Astrocyte (in vitro differentiated cells and primary cell): ENCODE measurements around the gene SLC17A1. TPM values are rescaled to one million over a fixed set of nuclear protein-coding genes. Genes with fewer than 3 reads are reported as not detected.

ENCODE experiments used
- DNase-seq: peaks from one replicate; pipeline ENCODE4 v3.0.0-alpha.2; 2010; ENCODE audit warnings: low read depth
- FAIRE-seq: peaks from 2 replicates; lab custom pipeline; 2011; peaks lifted over from hg19 to GRCh38; lab: Jason Lieb, UNC
- H2AFZ ChIP-seq: 2 replicates; pipeline ENCODE4 v1.6.0; 2012; ENCODE audit warnings: low read depth, low read length, inconsistent platforms
- H3K27ac ChIP-seq: 2 replicates; pipeline ENCODE4 v1.5.1; 2011; ENCODE audit warnings: low read depth, low read length, inconsistent platforms
- H3K27me3 ChIP-seq: 2 replicates; pipeline ENCODE4 v1.6.0; 2011; ENCODE audit warnings: low read length, inconsistent platforms; ENCODE audit not compliant: insufficient read depth
- H3K36me3 ChIP-seq: 2 replicates; pipeline ENCODE4 v1.5.1; 2011; ENCODE audit warnings: low read length, inconsistent platforms; ENCODE audit not compliant: insufficient read depth
- H3K4me1 ChIP-seq: 2 replicates; pipeline ENCODE4 v1.5.1; 2011; ENCODE audit warnings: low read length, inconsistent platforms; ENCODE audit not compliant: insufficient read depth
- H3K4me2 ChIP-seq: 2 replicates; pipeline ENCODE4 v1.6.0; 2012; ENCODE audit warnings: low read length, inconsistent platforms
- H3K4me3 ChIP-seq: 2 replicates; pipeline ENCODE4 v1.5.1; 2011; ENCODE audit warnings: low read depth, mild to moderate bottlenecking, low read length, inconsistent platforms; ENCODE audit not compliant: insufficient read depth
- H3K79me2 ChIP-seq: 2 replicates; pipeline ENCODE4 v1.6.0; 2012; ENCODE audit warnings: mild to moderate bottlenecking, low read length, inconsistent platforms; ENCODE audit not compliant: insufficient read depth
- H3K9ac ChIP-seq: 2 replicates; pipeline ENCODE4 v1.6.0; 2012; ENCODE audit warnings: mild to moderate bottlenecking, low read length, inconsistent platforms
- H3K9me3 ChIP-seq: 2 replicates; pipeline ENCODE4 v1.5.1; 2012; ENCODE audit warnings: low read depth, mild to moderate bottlenecking, low read length, inconsistent platforms; ENCODE audit not compliant: insufficient read depth
- H4K20me1 ChIP-seq: 2 replicates; pipeline ENCODE4 v1.6.0; 2012; ENCODE audit warnings: low read length, inconsistent platforms; ENCODE audit not compliant: insufficient read depth
- H3K27ac Mint-ChIP-seq: one replicate; pipeline ENCODE4 v1.8.0; 2021; ENCODE audit warnings: mild to moderate bottlenecking, mixed read lengths; ENCODE audit not compliant: unreplicated experiment
- H3K27me3 Mint-ChIP-seq: one replicate; pipeline ENCODE4 v1.8.0; 2021; ENCODE audit warnings: low read depth, mixed read lengths; ENCODE audit not compliant: unreplicated experiment
- H3K36me3 Mint-ChIP-seq: one replicate; pipeline ENCODE4 v1.8.0; 2021; ENCODE audit warnings: low read depth, mixed read lengths; ENCODE audit not compliant: unreplicated experiment
- H3K4me1 Mint-ChIP-seq: one replicate; pipeline ENCODE4 v1.8.0; 2021; ENCODE audit warnings: low read depth, mixed read lengths; ENCODE audit not compliant: unreplicated experiment
- H3K4me3 Mint-ChIP-seq: one replicate; pipeline ENCODE4 v1.8.0; 2021; ENCODE audit warnings: mild to moderate bottlenecking, moderate library complexity, mixed read lengths; ENCODE audit not compliant: unreplicated experiment
- H3K9me3 Mint-ChIP-seq: one replicate; pipeline ENCODE4 v1.8.0; 2021; ENCODE audit warnings: mild to moderate bottlenecking, mixed read lengths; ENCODE audit not compliant: unreplicated experiment
- EZH2 ChIP-seq: IDR thresholded peaks from 2 replicates; pipeline ENCODE4 v1.6.1; 2012; ENCODE audit warnings: mild to moderate bottlenecking, low read length, inconsistent platforms; ENCODE audit not compliant: insufficient read depth
- total RNA-seq: library from RNA; stranded (reverse); gene quantifications from 2 replicates; pipeline ENCODE4 v1.2.1, GENCODE V29; 2021
- TF ChIP-seq, protein P1 (sequence below): IDR thresholded peaks from 2 replicates; pipeline ENCODE4 v1.5.1; 2011; ENCODE audit warnings: low read depth, mild to moderate bottlenecking, inconsistent platforms, low read length, moderate library complexity; ENCODE audit not compliant: insufficient read depth

Gene SLC17A1
- total RNA-seq, 1 donor from 2014 or later = not detected

DNA sequence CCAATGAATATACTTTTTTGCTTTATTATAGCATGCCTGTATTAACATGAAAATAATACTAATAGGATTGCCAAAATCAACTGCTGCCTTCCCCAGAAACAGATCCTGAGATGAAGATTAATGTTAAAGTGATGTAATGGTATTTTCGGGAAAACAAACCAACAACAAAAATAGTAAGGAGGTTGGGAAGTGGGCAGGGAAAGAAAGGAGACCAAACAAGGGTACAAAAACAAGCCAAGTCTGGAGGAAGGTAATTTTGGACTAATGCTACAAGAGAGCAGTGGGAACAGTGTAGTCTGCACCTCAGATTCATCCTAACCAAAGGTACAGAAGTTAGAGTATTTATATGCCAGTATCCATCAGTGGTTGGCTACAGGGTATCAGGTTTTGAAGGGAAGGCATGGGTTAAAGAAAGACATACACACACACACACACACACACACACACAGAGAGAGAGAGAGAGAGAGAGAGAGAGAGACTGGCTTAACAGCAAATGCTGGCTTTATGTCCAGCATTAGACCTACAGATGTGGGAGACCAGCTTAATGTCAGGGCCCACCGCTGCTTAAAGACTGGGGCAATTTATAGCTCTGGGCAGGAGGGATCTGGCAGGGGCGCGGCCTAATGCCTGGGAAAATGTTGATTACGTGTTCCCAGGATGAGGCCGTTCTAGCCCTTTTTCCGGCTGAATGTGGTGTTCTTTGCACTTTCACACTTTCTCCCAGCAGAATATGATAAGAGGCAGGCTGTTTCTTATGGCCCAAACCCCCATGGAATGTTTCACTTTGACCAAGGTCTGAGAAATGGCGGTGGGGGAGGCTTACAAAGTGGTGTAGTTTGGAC lies 3.8 kb upstream of the SLC17A1 start:
- H3K4me2 ChIP-seq = no peak overlapping the region
- H3K9ac ChIP-seq = no peak overlapping the region
- peak overlapping the region; percentile 13 for H3K4me3 Mint-ChIP-seq
- H3K79me2 ChIP-seq = no peaks in the 10 kb centered on the region
- H3K36me3 Mint-ChIP-seq = no peaks in the 10 kb centered on the region
- DNase-seq = no peak
- no peak overlapping the region for H3K27ac Mint-ChIP-seq
- H3K4me1 ChIP-seq = no peaks in the 10 kb centered on the region
- no peaks in the 10 kb centered on the region for H4K20me1 ChIP-seq
- no peaks in the 10 kb centered on the region for H3K4me1 Mint-ChIP-seq
- H3K9me3 ChIP-seq = no peaks in the 10 kb centered on the region
- no peak for TF ChIP-seq EZH2
- TF ChIP-seq, protein P1, sequence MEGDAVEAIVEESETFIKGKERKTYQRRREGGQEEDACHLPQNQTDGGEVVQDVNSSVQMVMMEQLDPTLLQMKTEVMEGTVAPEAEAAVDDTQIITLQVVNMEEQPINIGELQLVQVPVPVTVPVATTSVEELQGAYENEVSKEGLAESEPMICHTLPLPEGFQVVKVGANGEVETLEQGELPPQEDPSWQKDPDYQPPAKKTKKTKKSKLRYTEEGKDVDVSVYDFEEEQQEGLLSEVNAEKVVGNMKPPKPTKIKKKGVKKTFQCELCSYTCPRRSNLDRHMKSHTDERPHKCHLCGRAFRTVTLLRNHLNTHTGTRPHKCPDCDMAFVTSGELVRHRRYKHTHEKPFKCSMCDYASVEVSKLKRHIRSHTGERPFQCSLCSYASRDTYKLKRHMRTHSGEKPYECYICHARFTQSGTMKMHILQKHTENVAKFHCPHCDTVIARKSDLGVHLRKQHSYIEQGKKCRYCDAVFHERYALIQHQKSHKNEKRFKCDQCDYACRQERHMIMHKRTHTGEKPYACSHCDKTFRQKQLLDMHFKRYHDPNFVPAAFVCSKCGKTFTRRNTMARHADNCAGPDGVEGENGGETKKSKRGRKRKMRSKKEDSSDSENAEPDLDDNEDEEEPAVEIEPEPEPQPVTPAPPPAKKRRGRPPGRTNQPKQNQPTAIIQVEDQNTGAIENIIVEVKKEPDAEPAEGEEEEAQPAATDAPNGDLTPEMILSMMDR = no peak
- no peak overlapping the region for H3K27ac ChIP-seq
- H3K9me3 Mint-ChIP-seq = no peaks in the 10 kb centered on the region
- H3K36me3 ChIP-seq = no peaks in the 10 kb centered on the region
- no peak overlapping the region for H3K4me3 ChIP-seq
- no peak for FAIRE-seq
- H3K27me3 Mint-ChIP-seq = peaks cover 2% of the 10 kb centered on the region
- no peaks in the 10 kb centered on the region for H3K27me3 ChIP-seq
- no peak overlapping the region for H2AFZ ChIP-seq

DNA sequence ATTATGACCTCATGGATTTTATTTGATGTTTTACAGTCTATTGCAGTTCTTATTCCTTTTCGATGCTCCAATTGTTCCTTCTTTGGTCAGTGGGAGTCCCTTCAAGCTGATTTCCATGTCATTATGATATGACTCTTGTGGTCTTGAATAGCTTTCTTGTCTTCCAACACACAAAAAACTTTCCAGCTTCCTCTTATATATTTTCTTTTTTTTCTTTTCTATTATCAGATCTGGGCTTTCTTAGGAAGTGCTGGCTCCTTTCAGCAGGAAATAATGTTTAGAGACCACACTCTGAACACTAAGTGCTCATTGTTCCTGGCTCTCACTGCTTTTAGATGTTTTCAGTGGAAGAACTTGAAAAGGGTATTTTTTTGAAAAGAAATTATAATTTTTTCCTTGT lies 3.1 kb upstream of the SLC17A1 start:
- Mint-ChIP-seq H3K4me3 (no peak overlapping the region), H3K27ac (no peak overlapping the region), H3K27me3 (peaks cover 2% of the 10 kb centered on the region), H3K36me3 (no peaks in the 10 kb centered on the region), H3K4me1 (no peaks in the 10 kb centered on the region), H3K9me3 (no peaks in the 10 kb centered on the region)
- no peak for TF ChIP-seq EZH2
- TF ChIP-seq, protein P1 = no peak
- H3K27me3 ChIP-seq = no peaks in the 10 kb centered on the region
- H4K20me1 ChIP-seq = no peaks in the 10 kb centered on the region
- H3K79me2 ChIP-seq = no peaks in the 10 kb centered on the region
- no peak overlapping the region for H3K9ac ChIP-seq
- H3K36me3 ChIP-seq = no peaks in the 10 kb centered on the region
- DNase-seq (no peak), FAIRE-seq (no peak)
- no peak overlapping the region for H3K4me3 ChIP-seq
- H3K4me1 ChIP-seq = no peaks in the 10 kb centered on the region
- H3K9me3 ChIP-seq = no peaks in the 10 kb centered on the region
- H3K27ac ChIP-seq = no peak overlapping the region
- H2AFZ ChIP-seq = no peak overlapping the region
- H3K4me2 ChIP-seq = no peak overlapping the region

DNA sequence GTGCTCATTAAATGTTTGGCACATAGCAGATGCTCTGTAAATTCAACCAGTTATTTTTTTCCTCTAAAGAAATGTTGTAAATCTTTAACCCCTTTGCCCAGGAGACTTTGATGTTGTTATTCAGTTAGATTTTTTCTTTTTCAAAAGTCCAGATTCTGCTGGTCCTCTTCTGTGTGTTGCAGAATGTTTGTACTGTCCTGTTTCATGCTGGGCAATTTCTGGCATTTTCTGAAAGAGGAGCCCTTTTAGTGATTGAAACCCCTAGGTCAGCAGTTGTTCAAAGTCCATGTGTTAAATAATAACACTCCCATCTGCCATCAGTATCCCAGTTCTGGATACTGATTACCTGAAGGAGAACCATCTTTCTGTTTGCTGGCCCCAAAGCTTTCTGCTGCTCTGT lies 1.3 kb upstream of the SLC17A1 start:
- Histone ChIP-seq H3K79me2 (no peaks in the 10 kb centered on the region), H3K9ac (no peak overlapping the region), H4K20me1 (no peaks in the 10 kb centered on the region), H3K4me1 (no peaks in the 10 kb centered on the region), H3K9me3 (no peaks in the 10 kb centered on the region), H3K4me3 (no peak overlapping the region), H3K27ac (no peak overlapping the region), H2AFZ (no peak overlapping the region), H3K27me3 (no peaks in the 10 kb centered on the region), H3K4me2 (no peak overlapping the region), H3K36me3 (no peaks in the 10 kb centered on the region)
- Mint-ChIP-seq H3K27ac (no peak overlapping the region), H3K4me1 (no peaks in the 10 kb centered on the region), H3K4me3 (no peak overlapping the region), H3K36me3 (no peaks in the 10 kb centered on the region), H3K27me3 (peaks cover 2% of the 10 kb centered on the region), H3K9me3 (no peaks in the 10 kb centered on the region)
- DNase-seq (no peak), FAIRE-seq (no peak)
- TF ChIP-seq, protein P1 = no peak
- no peak for TF ChIP-seq EZH2
